IPS-18c (cell line): ENCODE data around the gene SLC12A8.

ENCODE experiments used
- H3K4me3 ChIP-seq: 2 replicates; pipeline ENCODE4 v1.7.0; 2013; ENCODE audit warnings: low read depth, mild to moderate bottlenecking, low read length, moderate library complexity; ENCODE audit not compliant: insufficient read depth
- H3K9me3 ChIP-seq: one replicate; pipeline ENCODE4 v1.6.1; 2013; ENCODE audit warnings: mild to moderate bottlenecking, low read length, moderate library complexity; ENCODE audit not compliant: control insufficient read depth, insufficient read depth

Gene SLC12A8

DNA sequence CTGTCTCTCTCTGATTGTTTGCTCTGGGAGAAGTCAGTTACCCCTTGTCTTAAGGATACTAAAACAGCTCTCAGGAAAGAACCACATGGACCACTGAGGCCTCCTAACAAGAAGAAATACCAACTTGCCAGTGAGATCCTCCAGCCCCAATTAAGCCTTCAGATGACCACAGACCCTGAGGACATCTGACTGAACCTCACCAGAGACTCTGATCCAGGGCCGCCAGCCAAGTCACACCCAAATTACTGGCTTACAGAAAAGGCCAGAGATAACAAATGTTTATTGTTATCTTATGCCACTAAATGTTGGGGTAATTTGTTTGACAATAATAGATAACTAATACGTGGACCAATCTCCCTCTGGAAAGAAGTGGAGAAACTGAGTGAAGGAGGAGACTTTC lies 40.2 kb downstream of the SLC12A8 start:
- no peaks in the 10 kb centered on the region for H3K9me3 ChIP-seq
- H3K4me3 ChIP-seq, result no peak overlapping the region

DNA sequence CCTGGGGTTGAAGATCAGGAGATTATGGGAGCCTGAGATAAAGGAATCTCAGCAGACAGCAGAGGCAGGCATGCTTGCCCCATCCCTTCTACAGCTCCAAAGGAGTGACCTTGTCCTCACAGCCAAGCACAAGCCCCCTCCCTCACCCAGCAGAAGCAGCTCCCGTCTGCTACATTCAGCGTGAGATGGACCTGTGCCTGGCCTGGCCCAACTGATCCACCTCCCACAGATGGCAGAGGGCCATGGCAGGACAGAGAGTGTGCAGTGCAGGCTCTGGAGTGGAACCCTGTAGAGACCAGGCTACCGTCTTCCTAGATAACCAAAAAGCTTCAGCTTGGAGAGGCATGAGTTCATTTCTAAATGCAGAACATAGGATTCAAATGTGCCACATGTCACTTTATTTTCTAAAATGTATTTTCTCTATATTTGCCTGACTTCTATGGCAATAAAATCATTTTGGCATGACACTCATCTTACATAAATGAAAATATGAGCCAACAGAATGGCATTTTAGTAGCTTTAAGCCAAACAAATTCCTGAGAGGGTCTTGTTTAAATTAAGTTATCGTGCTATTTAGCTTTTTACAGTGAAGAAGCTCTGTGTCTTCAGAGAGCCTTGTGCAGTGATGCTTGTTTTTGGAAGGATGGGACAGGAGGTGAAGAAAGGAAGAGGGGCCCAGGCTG lies 43.7 kb downstream of the SLC12A8 start:
- H3K9me3 ChIP-seq, result no peaks in the 10 kb centered on the region
- no peak overlapping the region for H3K4me3 ChIP-seq

DNA sequence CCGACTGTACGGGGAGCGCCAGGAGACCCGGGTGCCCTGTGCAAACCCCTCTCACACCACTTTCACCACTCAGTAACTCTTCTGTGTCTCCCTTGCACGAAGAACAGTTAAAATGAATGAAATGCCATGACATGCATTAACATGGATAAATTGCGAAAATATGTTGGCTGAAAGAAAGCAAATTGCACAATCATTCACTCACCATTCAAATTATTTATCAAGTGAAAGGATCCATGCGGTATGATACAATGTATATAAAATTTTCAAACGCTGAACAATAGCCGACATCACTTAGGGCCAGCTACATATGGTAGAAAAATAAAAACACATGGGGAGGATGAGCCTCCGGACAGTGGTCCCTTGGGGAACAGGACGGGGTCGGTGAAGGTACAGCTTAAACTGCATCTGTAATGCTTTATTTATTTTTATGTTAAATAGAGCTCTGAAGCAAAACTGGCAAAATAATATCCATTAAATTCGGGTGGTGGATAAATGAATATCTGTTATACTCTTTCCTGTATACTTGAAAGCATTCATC lies 45.9 kb downstream of the SLC12A8 start:
- Histone ChIP-seq H3K9me3 (no peaks in the 10 kb centered on the region), H3K4me3 (no peak overlapping the region)

DNA sequence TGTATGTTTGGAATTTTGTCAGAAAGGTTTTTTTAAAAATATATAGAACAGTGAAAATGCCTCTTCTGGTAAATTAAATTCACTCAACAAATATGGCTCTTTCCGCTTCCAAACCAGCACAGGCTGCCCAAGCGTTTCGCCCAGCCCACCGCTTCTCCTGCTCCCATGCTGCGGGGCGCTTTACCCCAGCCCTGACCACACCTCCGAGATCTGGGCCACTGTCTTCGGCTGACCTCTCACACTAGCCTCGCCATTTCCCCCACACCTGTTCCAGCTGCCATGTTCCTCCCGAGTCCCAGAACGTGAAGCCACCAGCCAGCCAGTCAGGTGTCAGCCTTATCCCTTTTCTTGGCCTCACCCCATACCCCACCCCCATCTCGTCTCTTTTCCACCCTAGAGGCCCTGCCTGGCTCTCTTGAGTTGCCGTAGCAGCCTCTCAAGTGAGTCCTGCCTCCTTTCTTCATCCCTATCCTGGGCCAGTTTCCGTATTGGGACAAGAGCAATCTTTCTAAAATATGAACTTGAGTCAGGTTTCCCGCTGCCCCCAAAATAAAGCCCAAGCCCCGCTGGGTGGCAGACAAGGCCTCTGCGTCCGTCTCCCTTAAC lies 46.5 kb downstream of the SLC12A8 start:
- Histone ChIP-seq H3K9me3 (no peaks in the 10 kb centered on the region), H3K4me3 (no peak overlapping the region)

DNA sequence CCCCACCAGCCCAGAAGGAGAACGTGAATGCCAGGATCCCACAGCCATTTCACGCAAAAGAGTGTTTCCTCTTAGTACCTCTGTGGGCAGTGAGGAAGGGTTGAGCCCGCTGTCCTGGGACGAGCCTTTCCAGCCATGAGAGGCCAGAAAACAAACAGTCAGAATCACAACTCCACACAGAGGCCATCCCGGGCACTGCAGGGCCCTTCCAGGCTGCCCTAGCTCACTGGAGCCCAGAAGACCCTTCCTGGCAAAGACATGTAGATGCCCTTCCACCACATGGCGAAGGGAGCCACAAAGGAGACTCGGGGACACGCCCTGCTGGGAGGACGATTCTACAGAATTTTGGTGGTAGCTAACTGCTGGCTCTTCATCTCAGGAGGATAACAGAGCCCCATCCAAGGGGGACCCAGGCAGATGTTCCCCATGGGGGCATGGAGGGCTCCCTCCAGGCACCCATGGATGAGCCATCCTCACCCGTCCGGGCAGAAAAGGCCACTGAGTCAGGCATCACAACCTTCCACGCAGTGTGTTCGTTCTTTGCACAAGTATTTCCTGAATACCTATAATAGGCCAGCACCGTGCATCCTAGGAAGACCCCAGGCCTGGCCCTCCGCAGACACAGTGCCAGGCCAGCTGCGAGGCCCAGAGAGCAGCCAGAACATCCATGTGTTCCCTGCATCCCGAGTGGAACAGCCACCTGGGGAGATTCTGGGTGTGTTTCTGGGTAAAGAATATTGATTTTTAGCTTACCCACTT lies 47.2 kb downstream of the SLC12A8 start:
- Histone ChIP-seq H3K9me3 (no peaks in the 10 kb centered on the region), H3K4me3 (no peak overlapping the region)

DNA sequence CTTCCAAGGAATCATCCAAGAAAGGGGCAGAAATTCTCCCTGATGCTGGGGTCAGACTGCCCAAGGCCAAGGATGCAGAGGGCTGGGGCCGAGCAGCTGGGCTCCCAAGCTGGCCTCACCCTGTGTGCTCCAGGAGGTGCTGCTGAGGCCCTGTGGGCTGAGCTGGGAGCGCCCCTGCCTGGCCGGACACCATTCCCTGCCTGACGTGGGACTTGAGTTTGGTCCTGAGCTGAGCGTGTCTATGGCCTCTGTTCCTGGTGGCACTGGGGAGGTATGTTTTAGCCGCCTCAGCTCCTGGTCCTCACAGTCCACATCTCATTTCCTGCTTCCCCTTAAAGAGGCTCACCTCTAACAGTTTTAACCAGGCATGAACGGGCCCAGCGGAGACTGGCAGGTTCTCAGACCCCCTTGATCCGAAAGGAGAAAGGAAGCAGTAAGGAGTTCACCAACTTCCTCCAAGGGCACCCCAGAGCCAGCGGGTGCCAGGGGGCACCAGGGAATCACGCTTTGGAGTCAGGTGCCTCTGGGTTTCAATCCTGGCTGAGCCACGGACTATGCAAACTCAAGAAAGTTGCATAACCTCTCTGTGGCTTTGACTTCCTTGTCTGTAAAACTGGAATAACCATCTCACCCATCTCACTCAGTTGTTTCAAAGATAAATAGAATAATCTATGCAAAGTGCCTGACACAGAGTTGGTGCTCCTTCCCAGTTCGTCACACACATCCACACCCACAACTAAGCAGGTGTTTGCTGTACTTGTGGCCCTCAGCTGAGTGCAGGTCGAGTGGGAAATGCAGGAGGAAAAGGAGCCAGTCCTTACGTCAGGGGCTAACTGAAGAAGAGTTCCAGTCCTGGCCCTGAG lies 48.6 kb downstream of the SLC12A8 start:
- Histone ChIP-seq H3K4me3 (no peak overlapping the region), H3K9me3 (no peaks in the 10 kb centered on the region)

DNA sequence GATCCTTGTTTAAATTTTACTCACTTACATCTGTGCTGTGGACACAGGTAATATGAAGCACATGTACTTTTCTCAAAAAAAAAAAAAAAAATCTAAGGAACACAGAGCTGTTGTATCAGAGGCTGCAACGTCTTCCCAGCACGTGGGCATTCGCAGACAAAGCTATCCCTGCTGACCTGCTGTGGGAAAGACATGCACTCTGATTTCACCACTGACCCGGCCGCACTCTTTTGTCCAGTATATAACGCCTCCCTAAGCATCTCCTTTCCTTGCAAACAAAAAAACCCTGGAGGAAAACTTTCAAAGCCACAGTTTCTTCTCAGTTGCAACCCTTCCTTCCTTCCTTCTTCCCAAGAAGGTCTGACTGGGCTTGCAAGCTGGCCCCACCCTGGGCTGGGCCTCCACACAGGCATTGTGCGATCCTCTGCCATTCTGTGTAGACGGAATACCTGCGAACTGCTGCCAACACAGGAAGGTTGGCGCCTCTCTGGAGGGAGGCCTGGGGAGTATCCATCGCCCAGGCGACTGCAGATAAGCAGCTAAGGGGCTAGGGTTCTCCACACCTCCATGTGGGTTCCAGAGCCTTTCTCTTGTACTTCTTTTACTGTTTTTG lies 50.8 kb downstream of the SLC12A8 start:
- H3K9me3 ChIP-seq, result no peaks in the 10 kb centered on the region
- H3K4me3 ChIP-seq, result no peak overlapping the region

DNA sequence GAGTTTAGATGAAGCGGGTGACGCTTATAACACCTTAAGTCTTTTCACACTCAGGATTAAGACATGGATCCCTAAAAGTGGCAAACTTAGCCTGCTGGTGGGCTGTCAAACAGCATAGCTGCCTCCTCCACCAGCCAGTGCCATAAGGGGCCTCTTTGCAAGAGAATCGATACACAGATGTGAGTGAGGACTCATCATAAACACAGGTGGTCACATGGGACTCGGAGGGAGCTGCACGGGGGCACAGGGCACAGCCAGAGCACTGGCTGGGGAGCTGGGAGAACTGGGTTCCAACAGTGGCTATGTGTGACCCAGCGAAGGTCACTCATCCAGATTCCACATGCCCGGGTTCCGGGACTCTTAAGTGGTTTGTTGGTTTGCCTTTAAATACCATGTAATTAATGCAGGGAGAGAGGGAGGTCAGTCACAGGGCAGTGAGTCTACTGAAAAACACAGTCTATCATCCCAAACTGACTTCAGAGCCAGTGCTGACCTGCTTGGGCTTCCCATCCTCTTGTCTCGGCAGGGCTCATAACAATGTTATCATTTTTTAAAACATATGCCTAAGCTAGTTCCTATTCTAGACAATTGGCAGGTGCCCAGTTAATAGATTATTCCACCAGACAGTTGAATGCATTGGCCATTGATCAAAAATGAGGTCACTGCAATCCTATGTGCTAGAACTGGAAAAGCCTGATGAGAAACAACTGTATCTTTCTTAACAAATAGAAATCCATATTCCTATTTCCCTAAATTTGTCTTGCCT lies 51.8 kb downstream of the SLC12A8 start:
- no peak overlapping the region for H3K4me3 ChIP-seq
- no peaks in the 10 kb centered on the region for H3K9me3 ChIP-seq

DNA sequence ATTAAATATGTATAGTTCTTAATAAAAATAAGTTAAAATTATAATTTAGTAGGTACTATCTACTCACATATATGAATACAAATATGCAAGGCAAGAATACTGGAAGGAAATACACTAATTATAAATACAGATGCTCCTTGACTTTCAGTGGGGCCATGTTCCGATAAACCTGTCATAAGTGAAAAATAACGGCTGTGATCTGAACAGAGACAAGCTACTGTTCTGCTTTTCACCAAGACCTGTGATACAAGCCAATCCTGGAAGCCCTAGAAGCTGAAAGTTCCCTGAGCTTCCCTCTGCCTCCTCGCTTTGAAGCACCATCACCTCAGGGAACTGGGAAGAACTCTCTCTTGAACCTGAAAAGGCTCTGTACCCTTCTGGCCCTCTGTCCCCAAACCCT lies 55.4 kb downstream of the SLC12A8 start:
- Histone ChIP-seq H3K9me3 (no peaks in the 10 kb centered on the region), H3K4me3 (no peak overlapping the region)

DNA sequence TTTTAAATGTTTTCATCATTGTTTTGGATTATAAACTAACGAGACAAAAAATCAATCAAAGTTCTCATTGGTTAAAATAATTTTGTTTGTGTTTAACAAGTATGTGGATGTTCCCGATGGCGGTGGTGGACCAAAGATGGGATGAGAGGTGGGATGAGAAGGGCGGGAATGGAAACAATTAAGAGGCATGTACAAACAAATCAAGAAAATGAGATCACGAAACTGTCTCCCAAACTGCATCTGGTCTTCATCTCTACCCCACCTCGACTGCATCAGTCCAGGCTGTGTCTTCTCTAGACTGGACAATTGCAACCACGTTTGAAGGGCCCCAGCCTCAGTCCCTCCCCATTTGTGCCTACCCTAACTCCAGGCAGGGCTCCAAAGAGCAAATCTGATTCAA lies 56.1 kb downstream of the SLC12A8 start:
- Histone ChIP-seq H3K9me3 (no peaks in the 10 kb centered on the region), H3K4me3 (no peak overlapping the region)

DNA sequence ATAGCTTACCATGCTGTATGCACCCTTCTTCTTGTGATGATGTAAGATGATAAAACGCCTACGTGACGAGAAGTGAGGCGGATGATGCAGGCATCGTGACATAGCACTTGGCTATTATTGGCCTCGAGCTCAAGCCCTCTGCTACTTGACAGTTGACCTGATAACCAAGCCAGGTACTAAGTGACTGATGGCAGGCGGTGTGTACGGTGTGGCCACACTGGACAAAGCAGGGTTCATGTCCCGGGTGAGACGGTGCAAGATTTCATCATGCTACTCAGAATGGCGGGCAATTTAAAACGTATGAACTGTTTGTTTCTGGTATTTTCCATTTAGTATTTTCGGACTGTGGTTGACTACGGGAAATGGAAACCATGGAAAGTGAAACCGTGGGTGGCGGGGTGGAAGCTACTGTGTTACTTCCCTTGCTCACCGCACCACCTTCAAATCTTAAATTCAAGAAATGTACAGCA lies 57.7 kb downstream of the SLC12A8 start:
- H3K9me3 ChIP-seq, result no peaks in the 10 kb centered on the region
- H3K4me3 ChIP-seq, result no peak overlapping the region

DNA sequence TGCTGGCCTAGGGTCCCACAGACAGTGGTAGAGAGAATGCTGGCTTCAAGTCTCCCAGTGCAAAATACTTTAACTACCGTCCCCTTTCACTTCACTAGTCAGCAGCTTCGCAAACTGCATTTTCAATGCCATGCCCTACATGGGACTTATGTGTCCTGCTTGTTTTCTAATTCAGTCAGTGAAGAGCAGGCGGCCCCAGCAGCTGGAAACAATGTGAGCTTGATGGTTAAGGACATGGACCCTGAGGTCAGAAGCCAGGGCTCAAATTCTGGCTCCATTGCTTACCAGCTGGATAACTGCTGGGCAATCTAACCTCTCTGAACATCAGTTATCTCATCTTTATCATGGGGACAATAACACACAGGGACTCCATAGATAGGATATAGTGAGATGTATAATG lies 58.4 kb downstream of the SLC12A8 start:
- no peak overlapping the region for H3K4me3 ChIP-seq

DNA sequence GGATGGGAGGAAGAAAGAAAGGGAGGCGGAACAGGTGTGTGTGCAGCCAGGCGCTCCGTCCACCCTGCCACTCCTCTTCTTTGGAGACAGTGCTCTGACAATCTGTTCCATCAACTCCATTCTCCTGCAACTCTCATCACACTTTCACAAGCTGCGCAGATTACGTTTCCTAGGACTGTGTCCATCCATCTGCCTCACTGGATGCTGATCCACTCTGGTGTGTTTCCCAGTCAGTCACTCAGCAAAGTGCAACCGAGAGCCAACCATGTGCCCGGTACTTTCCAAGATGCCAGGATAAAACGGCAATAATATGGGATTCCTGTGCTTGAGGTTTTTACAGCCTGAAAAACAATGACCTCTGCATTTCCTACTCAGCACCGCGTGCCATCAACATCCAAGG lies 59.6 kb downstream of the SLC12A8 start:
- Histone ChIP-seq H3K9me3 (no peaks in the 10 kb centered on the region), H3K4me3 (no peak overlapping the region)

More for the DNA sequence above, 58.4 kb downstream of the SLC12A8 start:
- no peaks in the 10 kb centered on the region for H3K9me3 ChIP-seq

DNA sequence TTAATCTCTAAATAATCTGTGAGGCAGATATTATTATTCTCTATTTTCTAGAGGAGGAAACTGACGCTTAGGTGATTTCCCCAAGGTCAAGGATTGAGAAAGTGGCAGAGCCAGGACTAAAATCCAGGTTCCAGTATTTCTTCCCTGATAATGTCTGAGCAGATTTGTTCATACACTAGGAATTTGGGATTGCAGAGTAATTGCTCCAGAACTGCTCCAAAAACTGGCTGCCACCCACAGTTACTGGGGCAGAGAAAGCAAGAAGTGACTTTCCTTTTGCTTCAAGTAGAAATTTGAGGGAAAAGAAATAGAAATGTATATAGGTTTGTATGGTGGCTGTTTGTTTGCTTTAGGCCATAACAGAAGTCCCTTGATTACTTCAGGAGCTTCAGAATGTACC lies 60.6 kb downstream of the SLC12A8 start:
- H3K4me3 ChIP-seq, result no peak overlapping the region

DNA sequence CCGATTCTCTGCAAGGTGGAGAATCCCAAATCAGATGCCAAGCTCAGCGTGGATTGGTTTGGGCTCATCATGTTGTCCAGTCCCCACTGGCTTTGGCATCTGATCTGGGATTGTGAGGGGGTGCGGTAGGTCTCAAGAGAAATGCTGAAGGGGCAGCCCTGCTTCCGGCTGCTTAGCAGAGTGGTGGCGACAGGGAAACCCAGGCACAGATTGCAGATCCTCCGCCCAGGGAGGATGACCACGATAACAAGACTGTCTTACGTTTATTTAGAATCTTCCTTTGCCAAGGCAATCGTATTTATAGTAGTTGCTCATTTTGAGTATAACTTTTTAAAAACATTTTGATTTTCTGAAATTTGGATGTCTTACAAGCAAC lies 61.1 kb downstream of the SLC12A8 start:
- H3K9me3 ChIP-seq, result no peaks in the 10 kb centered on the region
- H3K4me3 ChIP-seq, result no peak overlapping the region

More for the DNA sequence above, 60.6 kb downstream of the SLC12A8 start:
- H3K9me3 ChIP-seq, result no peaks in the 10 kb centered on the region
